DMS79 treated with DMSO at 0.1 percent for 48 hours (cell line): ENCODE data around the gene PPP2R5B.

Experiments used
- DNase-seq: peaks from one replicate; lab custom pipeline; 2025; lab: John Stamatoyannopoulos, UW

Gene PPP2R5B

DNA sequence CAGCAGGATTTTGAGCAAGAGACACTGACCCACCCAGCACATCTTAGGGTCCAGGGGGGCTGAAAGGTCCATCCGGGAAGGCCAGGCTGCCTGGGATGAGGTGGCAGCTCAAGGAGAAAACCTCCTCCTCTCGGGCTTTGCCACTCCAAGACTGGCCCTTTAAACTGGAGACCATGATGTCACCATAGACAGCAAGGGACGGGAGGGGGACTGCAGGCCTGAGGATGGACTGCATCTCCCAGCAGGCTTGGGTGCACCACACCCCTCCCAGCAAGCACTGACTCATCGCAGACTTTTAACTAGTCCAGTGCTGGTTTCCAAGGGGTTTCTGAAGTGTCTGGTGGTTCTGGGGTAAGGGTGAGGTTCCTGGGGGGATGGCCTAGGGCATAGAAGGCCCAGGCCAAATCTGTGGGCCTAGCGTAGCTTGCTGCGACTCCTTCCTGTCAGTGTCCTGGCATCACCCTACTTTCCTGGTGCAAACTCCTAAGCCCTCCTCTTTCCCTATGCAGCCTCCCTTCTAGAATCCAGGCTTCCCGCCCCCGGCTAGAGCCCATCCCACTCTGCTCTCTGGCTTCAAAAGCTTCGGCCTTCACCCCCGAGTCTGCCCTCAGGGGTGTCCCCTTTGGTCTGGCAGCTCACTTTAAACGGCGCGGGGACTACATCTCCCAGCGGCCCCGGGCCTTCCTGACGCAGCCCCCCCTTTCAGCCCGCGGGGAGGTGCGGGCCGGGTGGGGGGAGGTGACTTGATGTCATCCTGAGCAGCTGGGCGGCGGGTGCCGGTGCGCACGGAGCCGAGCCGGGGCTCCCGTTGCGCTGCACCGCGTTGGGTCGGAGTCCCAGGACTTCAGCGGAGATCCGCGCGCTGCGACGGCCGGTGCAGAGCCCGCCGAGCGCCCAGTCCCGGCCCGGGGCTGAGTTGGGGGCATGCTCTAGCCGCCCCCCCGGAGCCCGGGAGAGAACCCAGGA, at the start of gene PPP2R5B:
Gene PPP2R5B (plus strand): TSS at position 746 of the 966 bp plus-strand sequence. CDS start 1,046 bp downstream, outside the sequence.
- DNase-seq: peak; percentile 75

DNA sequence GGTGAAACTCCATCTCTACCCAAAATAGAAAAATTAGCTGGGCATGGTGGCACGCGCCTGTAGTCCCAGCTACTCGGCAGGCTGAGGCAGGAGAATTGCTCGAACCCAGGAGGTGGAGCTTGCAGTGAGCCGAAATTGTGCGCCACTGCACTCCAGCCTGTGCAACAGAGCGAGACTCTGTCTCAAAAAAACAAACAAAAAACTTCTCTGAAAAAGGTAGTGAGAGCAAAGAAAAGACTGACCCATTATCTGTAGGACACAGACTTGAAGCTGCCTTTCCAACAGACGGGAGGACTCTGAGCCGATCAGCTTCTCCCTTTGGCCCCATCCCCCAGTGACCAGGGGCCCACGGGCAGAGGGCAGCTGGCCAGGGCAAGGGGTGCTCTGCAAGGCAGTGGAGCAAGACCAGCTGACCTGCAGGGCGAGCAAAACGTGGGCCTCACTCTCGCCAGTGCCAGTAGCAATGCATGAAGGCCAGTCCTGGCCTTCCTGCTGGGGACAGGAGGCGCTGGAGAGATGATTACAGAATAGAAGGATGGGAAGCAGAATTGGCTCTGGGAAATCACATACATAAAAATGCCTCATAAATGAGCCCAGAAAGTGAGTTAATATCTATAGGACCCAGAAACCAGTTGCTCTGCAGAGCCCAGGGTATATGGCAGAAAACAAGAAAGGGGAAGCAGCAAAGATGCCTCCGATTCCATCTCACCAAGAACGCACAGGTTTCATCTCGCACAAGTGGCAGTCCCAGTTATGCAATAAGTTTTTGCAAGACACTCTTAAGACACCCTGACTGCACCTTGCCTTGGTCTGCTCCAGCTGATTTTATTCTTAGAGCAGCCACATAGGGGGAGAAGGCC, 48.9 kb upstream of the PPP2R5B start:
- DNase-seq: no peak

- no peak for DNase-seq
Observed at GRCh38 chr11:64876229-64876750, 48.2 kb upstream of the PPP2R5B start.

GRCh38 chr11:64876835-64877341, 47.6 kb upstream of the PPP2R5B start:
- peak; percentile 7 for DNase-seq

GRCh38 chr11:64877390-64878222, 46.9 kb upstream of the PPP2R5B start:
- no peak for DNase-seq

DNA sequence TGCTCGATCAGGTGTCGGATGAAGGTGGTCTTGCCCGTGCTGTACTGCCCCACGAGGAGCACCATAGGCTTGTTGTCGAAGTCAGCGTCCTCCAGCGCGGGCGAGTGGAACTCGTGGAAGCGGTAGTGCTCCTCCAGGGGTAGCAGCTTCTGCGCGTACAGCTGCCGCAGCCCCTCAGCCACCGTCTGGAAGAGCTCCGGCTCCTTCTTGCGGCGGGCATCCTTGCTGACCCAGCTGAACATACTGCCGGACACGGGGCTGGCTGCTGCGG, 46.3 kb upstream of the PPP2R5B start:
- DNase-seq: no peak

DNA sequence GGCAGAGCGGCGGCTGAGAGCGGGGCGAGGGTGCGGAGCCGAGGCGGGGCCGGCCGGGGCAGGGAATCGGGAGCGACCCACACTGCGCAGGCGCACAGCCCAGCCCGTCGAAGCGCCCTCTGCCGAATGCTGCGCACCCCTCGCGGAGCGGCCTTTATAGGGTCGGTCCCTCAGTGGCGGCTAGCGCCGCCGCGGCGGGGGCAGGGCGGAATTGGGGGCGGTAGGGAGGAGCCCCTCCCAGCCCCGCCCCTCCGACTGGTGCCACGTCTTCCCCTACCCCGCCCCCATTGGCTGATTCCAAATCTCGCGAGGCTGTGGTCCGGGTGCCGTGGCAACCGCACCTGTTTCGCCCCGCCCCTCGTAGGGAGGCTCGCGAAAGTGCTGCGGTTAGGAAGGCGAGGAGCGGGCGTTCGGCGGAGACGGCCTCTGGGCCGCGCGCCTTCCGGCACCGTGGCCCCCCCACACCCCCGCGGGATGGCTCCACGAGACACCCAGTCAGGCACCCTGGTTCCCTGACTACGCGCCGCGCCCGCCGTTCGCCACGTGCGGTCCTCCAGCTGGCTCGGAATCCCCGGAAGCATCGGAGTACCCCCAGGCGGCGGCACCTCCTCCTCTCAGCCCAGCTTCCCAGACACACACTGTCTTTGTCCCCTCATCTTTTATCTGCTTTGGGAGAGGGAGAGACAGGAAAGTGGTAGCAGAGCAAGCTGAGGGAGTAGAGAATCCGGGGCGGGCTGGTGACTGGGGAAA, 45.8 kb upstream of the PPP2R5B start, which contains the start of gene EHD1:
Gene EHD1 (minus strand): TSS at position 128 of the 750 bp plus-strand sequence. CDS start 157 bp downstream, outside the sequence.
- peak; percentile 96 for DNase-seq

- DNase-seq: peak; percentile 17
Observed at GRCh38 chr11:64879244-64879900, 45.1 kb upstream of the PPP2R5B start.

DNA sequence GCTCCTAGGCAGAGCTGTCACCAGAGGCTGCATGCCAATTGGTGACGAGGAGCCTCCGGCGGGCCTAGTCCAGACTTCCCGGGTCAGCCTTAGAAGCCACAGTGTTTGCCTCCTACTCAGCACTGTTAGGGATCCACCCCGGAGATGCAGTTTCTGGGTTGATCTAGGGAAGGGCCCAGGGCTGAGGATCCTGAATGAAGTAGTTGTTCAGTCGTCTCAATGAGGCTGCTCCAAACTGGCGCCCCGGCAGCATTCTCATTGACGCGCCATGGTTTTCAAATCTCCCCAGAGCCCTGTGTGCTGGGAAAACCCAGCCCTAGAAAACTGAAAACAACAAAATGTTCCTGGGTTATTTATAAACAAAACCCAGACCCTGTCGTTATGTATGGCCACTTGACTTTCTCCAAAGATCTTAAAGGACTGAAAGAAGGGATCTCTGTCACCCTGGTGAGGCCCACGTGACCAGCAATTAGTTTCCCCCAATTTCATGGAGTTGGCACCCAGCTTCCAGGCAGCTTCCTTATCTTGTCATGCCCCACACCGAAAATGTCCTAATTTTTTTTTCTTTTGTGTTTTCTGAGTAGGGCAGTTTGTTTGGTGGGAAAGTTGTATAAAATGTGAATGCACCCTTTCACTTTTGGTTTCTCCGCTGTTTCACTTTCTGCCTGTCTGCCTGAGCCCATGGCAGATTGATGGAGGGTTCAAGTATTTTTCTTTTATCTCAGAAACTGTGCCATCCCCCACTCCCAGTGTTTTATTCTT, 44.1 kb upstream of the PPP2R5B start:
- no peak for DNase-seq

- peak; percentile 15 for DNase-seq
Observed at GRCh38 chr11:64881476-64881875, 43.0 kb upstream of the PPP2R5B start.

DNA sequence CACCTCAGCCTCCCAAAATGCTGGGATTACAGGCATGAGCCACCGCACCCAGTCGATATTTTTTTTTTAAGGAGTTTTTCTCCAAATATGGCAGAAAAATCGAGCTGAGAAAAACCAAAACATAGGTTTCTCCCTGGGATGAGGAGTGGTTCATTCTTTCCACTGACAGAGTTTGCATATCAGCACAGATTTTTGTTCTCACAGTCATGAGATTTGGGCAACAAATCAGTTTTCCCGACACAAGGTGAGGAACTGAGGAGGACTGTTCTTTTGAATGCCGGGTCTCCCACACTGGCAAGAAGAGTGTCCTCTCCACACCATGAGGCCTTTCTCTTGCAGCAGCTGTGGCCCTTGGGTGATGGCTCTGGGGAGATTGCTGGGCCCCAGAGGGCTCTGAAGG, 42.2 kb upstream of the PPP2R5B start:
- no peak for DNase-seq

DNA sequence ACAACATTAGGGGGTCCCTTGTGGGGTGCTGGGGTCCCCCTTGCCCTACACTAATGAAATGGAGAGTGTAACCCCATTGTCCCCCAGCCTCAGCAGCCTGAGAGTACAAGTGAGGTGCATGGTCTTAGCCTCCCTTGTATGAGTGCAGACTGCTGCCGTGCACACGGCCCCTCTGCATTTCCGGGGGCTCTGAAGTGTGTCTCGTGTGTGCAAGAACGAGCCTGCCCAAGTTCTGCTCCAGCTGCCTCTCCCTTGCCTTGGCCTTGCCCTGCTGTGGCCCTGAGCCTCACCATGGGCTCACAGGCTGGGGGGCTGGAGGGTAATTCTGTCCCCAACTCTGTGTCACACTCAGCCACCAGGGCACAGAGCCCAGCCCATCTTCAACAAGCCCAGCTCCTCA, 40.9 kb upstream of the PPP2R5B start:
- DNase-seq: no peak

- DNase-seq: no peak
Observed at GRCh38 chr11:64884019-64884418, 40.5 kb upstream of the PPP2R5B start.

- no peak for DNase-seq
Observed at GRCh38 chr11:64885367-64886286, 38.9 kb upstream of the PPP2R5B start.

GRCh38 chr11:64887234-64887756, 37.2 kb upstream of the PPP2R5B start:
- DNase-seq: no peak

- no peak for DNase-seq
Observed at GRCh38 chr11:64887757-64888405, 36.6 kb upstream of the PPP2R5B start.

DNA sequence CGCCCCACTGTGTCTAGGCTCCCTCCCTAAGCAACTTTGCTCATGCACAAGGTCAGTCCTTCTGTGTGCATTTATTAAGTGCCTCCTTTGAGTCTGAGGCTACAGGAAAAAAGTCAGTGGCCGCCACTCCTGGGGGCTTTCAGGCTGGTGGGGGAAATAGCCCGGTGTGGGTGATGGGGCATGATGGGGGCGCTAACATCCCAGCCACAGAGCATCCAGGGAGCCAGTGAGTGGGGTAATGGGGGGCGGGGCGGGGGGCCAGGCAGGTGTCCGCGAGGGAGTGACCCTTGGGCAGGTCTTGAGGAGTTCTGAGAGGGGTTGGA, 36.1 kb upstream of the PPP2R5B start:
- no peak for DNase-seq
